H1 (cell line): Measurements from ENCODE around the gene CKM.

ENCODE experiments used
- SP1 ChIP-seq: IDR thresholded peaks from 2 replicates; pipeline ENCODE4 v1.6.1; 2011; ENCODE audit warnings: low read depth, low read length
- SP2 ChIP-seq: IDR thresholded peaks from 2 replicates; pipeline ENCODE4 v1.6.1; 2012; ENCODE audit warnings: mild to moderate bottlenecking, low read length, inconsistent platforms
- TEAD4 ChIP-seq: IDR thresholded peaks from 2 replicates; pipeline ENCODE4 v1.6.1; 2012; ENCODE audit warnings: low read depth, low read length, inconsistent platforms, mixed read lengths
- TF ChIP-seq, protein P1 (sequence below), 3 experiments: IDR thresholded peaks; 1 replicate in 2 of 3; 2 replicates in 1 of 3; pipeline versions ENCODE4 v1.5.1 to v1.6.1; 2011; ENCODE audit warnings: low read length in 3 of 3, mild to moderate bottlenecking in 3 of 3, inconsistent platforms in 2 of 3, low read depth in 1 of 3, moderate library complexity in 1 of 3; ENCODE audit not compliant: insufficient read depth in 1 of 3; ENCODE audit errors: control extremely low read depth in 1 of 3

DNA sequence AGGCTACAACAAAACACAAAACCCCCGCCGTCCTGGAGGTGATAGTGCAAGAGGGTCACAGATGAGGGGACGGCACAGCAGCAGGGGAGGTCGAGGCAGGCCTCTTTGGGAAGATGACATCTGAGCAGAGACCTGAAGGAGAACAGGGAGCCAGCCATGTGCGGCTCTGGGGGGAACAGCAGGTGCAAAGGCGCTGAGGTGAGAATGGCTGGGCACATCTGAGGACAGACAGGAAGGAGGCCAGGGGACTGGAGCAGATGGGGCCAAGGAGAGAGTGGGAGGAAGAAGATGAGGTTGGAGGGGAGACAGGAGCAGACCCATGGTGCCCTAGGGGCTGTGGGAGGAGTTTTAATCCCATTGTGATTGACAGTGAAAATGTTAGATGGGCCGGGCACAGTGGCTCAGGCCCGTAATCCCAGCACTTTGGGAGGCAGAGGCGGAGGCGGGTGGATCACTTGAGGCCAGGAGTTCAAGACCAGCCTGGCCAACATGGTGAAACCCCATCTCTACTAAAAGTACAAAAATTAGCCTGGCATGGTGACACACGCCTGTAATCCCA, 1.8 kb upstream of the CKM start:
- TF ChIP-seq, protein P1, sequence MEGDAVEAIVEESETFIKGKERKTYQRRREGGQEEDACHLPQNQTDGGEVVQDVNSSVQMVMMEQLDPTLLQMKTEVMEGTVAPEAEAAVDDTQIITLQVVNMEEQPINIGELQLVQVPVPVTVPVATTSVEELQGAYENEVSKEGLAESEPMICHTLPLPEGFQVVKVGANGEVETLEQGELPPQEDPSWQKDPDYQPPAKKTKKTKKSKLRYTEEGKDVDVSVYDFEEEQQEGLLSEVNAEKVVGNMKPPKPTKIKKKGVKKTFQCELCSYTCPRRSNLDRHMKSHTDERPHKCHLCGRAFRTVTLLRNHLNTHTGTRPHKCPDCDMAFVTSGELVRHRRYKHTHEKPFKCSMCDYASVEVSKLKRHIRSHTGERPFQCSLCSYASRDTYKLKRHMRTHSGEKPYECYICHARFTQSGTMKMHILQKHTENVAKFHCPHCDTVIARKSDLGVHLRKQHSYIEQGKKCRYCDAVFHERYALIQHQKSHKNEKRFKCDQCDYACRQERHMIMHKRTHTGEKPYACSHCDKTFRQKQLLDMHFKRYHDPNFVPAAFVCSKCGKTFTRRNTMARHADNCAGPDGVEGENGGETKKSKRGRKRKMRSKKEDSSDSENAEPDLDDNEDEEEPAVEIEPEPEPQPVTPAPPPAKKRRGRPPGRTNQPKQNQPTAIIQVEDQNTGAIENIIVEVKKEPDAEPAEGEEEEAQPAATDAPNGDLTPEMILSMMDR (IDR thresholded peaks at IDR 0.05; ENCODE audit: control extremely low read depth in 1 of 3, insufficient read depth in 1 of 3, low read depth in 1 of 3, low read length in 3 of 3) = no peak
- TF ChIP-seq SP2 (no peak), TEAD4 (no peak), SP1 (no peak)
